NCI-H1417 treated with DMSO at 0.1 percent for 48 hours (cell line): ENCODE results near the gene KCTD2.

Experiments
- DNase-seq: peaks from one replicate; lab custom pipeline; 2025; lab: John Stamatoyannopoulos, UW

The KCTD2 gene

GRCh38 chr17:75099881-75100595, 53.0 kb downstream of the KCTD2 start:
- no peak for DNase-seq

- DNase-seq: peak; percentile 34
Observed at GRCh38 chr17:75102385-75102821, 55.4 kb downstream of the KCTD2 start.

GRCh38 chr17:75103601-75104554, 56.9 kb downstream of the KCTD2 start:
- DNase-seq: no peak

GRCh38 chr17:75105126-75106080, 58.4 kb downstream of the KCTD2 start:
- DNase-seq: peak; percentile 88

- no peak for DNase-seq
Observed at GRCh38 chr17:75108193-75108592, 61.2 kb downstream of the KCTD2 start.

GRCh38 chr17:75109046-75109406, 62.0 kb downstream of the KCTD2 start:
- no peak for DNase-seq

GRCh38 chr17:75109407-75110233, 62.6 kb downstream of the KCTD2 start, which contains the start of gene ARMC7:
Gene ARMC7 (plus strand): TSS chr17:75109969. CDS start chr17:75110289, 320 bp downstream.
- DNase-seq: peak; percentile 59

- no peak for DNase-seq
Observed at GRCh38 chr17:75110234-75110937, 63.4 kb downstream of the KCTD2 start.

- DNase-seq: no peak
Observed at GRCh38 chr17:75111777-75112335, 64.8 kb downstream of the KCTD2 start.

GRCh38 chr17:75113798-75114551, 67.0 kb downstream of the KCTD2 start:
- DNase-seq: peak; percentile 25

- no peak for DNase-seq
Observed at GRCh38 chr17:75114552-75115314, 67.7 kb downstream of the KCTD2 start.
